Stimulated activated CD8-positive, alpha-beta memory T cell treated with anti-CD3 and anti-CD28 coated beads, Interleukin-15, amount 100 ng/mL, for 48 hours (primary cell): ENCODE measurements around the gene JAM2.
"Not testable (repeated sequence)": the region's sequence is repeated elsewhere in the genome, so short reads cannot be mapped to it uniquely, and the experiment has no call there.

Source experiments
- DNase-seq, 2 donors: peaks; one replicate each; pipeline ENCODE4 v3.0.0-alpha.2; 2020; ENCODE audit warnings: low read depth in 2 of 2

JAM2 gene, protein sequence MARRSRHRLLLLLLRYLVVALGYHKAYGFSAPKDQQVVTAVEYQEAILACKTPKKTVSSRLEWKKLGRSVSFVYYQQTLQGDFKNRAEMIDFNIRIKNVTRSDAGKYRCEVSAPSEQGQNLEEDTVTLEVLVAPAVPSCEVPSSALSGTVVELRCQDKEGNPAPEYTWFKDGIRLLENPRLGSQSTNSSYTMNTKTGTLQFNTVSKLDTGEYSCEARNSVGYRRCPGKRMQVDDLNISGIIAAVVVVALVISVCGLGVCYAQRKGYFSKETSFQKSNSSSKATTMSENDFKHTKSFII

DNA sequence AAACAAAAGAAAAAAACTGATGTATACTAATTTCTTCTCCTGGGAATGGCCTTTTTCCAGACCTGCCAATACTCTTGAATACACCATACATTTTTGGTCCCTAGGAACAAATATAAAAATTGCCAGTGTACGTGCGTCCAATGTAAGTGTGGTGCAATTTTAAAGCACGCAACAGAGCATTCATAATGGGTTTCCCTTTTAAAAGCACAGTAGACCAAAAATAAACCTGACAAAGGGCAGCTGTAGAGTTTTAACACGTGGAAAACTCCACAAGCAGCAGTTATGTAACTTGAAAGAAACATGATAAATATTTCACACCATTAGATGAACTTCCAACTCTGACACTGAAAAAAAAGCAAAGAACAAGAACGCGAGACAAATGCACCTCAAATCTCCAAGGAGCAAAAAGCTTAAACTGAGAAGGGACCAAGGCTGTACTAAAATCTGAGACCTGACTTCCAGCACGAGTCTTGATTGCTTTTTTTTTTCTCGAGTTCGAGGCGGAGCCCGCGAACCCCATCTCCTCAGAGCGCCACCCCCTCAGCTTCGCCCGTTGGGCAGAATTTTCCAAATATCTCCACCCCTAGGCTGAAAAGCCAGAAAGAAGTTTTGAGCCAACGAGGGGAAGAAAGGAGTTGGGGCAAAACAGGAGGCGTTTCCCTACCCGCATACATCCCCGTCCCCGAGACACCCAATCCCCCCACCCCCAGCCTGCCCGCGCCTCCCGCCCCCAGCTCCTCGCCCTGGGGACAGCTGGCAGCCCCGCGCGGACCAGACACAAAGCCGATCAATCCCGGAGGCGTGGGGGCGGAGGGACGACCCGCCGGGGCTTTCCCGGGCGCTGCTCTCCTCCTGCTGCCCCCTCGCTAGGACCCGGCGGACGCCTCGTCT lies at the start of gene JAM2:
JAM2 (plus strand) TSS at position 599 of the 891 bp plus-strand sequence. CDS start 564 bp downstream, outside the sequence.
- DNase-seq, result peak; percentile 22 to 23

DNA sequence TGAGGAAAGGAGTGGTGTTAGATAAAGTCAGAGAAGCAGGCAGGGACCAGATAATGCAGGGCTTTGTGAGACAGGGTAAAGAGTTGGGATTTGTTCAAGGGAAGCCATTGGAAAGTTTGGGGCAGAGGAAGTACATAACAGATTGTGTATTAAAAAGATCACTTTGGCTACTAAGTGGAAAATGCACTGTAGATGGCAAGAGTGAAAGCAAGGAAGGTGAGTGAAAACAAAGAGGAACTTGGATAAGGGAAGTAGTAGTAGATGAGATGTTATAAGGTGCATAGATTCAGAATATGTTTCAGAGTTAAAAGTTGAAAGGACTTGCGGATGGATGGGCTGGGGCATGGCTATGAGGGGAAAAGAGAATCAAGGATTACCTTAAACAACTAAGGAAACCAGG lies 49.2 kb upstream of the JAM2 start:
- DNase-seq, result no peak

DNA sequence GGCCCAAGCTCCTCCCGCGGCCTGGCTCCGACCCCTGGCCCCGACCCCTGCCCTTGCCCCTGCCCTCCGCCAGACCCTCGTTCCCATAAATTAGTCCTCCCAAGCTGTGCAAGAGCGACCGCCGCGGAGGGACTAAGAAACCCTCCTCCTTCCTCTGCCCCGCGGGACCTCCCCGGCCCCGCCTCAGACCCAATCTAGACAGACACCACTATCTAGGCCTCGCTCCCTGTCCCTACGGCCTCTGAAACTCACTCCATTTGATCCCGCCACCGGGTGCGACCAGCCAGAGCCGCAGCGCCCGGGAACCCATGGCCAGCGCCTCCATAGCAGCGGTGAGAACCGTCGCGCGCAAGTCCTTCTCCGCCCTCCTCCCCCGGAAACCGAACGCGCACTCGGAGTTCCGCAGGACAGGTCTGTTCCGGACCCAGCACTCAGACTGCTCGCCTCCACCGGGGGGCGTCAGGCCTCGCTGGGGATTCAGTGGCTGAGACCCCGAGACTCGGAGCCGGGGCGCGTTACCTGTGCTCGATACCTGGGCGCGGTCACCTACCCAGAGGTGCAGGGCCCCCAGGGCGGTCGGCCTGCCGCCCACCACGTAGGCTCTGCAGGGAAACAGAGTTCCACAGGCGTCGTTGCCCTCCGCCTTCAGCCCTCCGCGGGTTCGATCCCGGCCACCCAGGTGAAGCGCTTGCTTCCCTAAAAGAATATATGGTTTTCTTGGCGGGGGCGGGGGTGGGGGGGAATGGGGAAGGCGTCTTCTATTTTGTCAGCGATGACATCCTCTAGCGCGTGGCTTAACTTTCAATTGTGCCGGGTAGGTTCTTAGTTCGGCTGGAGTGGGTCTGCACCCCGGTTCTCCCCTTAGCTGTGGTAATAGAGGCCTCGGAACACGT lies 31.7 kb upstream of the JAM2 start, which contains the start of gene MRPL39:
MRPL39 (minus strand) TSS at position 331 of the 893 bp plus-strand sequence; CDS start at position 325, 6 bp downstream.
- DNase-seq, result peak; percentile 79 to 81

DNA sequence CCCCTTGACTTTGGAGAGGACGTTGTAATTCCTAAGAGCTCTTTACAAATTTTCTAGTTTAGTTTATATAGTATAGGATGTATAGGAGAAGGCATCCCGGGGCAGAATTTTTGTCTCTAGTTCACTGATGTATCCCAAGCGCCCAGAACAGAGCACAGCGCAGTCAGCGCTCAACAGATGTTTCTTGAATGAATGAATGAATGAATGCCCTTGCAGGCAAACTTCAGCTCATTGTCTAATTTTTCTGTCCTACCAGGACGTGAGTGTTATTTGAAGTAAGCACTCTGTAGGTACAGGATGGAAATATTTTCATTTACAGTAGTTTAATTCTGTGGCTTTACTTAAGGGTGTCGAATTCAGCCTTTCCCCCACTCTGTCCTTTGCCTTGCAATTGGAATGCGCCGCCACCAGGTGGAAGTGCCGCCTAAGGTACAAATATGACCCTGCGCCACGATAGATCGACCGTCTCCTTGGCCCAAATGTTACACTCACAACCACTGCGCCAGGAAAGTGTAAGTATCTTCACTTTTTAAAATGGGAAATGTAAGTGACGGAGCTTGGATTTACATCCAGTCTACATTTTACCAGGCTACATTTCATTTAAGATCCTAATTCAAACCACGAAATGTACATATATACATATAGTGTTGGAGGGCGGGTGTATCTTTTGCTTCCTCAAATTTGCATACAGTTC lies 30.9 kb upstream of the JAM2 start:
- DNase-seq, result peak; percentile 55 to 61

DNA sequence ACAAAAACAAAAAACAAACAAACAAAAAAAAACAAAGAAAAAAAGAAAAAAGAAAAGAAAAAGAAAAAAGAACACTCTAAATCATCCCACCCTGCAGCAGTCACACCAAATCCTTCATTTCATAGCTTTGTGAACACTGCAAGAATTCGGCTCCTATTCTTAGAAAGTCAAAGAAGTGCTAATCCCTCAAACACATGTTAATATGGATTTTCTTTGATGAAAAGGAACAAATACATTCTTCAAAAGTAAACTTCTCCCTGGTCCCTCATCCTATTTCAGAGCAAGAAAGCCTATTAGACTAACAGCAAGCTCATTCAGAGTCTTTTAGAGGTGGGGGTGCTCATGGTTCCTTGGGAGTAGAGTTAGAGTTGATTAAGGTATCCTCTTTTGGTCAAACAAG lies 24.6 kb upstream of the JAM2 start:
- DNase-seq, result no peak

DNA sequence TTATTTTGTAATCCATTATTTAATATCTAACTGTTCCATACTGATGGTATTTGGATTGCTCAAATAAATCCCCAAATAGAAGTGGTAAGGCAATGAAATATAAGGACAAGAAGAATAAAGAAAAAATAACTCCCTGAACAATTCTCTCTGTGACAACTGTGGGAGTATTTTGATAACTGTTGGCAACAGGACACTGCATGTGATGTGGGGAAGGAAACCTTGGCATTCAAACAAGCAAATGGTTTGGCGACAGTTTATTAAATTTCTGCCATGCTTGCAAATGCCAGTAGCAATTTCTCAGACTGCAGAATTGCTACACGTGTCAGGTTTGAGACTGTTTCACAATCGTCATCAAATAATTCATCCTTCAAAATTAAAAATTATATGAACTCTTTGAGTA lies 23.2 kb upstream of the JAM2 start:
- DNase-seq, result no peak

DNA sequence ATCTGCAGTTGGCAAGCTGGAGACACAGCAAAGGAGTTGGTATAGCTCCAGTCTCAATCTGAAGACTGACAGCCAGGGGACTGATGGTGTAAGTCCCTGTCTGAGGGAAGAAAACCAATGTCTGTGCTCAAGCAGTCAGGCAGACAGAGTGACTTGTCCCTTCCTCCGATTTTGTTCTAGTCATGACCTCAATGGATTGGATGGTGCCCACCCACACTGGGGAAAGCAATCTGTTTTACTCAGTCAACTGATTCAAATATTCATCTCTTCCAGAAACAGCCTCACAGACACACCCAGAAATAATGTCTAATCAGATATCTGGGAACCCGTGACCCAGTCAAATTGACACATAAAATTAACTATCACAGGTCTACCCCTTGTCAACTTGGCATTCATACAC lies 19.9 kb upstream of the JAM2 start:
- DNase-seq, result no peak

DNA sequence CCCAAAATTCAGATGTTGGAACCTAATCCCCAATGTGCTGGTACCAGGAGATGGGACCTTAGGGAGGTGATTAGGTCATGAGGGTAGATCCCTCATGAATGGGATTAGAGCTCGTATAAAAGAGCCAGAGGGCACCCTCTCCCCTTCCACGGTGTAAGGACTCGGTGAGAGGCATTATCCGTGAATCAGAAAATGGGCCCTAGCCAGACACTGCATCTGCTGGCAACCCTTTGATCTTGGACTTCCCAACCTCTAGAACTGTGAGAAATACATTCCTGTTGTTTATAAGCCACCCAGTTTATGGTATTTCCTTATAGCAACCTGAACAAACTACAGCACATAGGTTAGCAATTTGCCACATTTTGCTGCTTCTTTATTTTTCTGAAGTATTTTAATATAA lies 14.5 kb upstream of the JAM2 start:
- no peak for DNase-seq

DNA sequence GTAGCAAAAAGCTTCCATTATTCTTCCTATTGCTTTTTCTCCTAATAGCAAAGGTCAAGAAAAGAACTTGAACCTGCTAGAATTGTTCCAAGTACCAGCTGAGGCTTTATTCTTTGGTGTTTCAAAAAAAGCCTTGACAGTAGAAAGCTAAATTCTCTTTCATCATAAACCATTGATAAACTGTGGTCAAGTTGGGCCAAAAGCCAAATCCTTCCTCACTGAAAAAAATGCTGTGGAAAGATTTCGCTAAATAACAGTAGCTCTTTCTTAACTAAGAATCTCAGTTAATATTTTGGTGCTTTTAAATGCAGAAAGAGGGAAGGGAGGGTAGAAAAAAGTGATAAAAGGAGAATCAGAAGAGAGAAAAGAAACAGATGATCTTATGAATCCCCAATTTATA lies 14.0 kb upstream of the JAM2 start:
- DNase-seq, result no peak

DNA sequence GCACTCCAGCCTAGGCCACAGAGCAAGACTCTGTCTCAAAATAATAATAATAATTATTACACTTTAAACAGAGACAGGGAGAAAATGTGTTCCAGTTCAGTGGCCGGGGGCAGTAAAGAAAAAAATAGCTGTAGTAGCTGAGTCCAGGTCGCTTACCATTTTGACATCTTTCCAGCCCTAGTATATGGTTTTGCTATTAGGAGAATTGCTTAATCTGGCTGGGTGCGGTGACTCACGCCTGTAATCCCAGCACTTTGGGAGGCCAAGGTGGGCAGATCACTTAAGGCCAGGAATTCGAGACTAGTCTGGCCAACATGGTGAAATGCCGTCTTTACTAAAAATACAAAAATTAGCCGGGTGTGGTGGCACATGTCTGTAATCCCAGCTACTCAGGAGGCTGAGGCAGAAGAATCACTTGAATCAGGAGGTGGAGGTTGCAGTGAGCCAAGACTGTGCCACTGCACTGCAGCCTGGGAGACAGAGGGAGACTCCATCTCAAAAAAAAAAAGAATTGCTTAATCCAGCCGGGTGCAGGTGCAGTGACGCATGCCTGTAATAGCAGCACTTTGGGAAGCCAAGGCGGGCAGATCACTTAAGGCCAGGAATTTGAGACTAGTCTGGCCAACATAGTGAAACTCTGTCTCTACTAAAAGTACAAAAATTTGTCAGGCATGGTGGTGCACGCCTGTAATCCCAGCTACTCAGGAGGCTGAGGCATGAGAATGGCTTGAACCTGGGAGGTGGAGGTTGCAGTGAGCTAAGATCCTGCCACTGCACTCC lies 13.1 kb upstream of the JAM2 start:
- not testable (repeated sequence) for DNase-seq

DNA sequence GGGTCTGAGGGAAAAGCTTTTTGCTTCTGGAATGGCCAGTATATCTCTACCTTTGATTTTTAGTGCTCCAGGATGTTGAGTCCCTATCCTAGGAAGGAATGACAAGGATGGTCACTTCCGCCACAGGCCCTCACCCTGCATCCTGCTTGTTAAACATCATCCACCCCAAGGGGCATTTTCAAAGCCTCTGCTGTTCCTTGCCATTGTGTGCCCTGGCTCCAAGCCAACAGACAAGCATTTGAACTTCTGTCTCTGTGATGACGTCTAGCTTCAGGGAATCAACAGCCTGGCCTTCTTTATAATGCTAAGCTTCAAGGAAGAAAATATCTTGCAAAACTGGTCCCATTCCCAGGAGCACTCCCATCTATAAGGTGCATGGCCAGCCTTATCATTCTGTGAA lies 12.3 kb upstream of the JAM2 start:
- no peak for DNase-seq

DNA sequence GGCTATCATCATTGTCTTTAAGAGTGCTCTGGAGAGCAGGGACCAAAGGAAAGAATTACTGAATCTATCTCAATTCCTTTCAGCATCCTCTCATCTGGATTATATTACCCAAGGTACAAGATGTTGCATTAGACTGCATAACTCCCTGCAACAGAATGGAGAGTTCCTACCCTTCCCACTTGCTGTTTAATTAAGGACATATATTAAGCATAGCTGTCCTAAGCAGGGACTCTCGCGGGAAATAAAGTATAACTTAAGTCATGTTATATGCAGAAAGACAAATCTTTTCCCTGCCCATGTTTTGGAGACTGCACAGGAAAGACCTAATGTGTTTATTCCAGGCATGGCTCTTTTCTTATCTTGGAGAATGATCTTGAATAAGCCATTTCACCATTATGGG lies 6.8 kb upstream of the JAM2 start:
- no peak for DNase-seq

DNA sequence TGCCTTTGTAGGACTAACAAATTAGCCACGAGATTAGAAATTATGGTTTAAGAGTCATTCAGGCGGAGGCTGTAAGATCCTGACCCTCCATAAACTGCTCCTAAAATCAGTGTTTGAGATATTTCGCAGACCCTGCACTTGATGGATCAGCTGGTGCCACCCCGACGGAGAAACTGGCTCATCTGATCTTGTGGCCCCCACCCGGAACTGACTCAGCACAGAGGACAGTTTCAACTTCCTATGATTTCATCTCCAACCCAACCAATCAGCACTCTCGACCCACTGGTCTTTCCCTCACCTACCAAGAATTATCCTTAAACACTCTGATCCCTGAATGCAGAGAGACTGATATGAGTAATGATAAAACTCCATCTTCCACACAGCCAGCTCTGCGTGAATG lies 3.7 kb upstream of the JAM2 start:
- DNase-seq, result no peak

DNA sequence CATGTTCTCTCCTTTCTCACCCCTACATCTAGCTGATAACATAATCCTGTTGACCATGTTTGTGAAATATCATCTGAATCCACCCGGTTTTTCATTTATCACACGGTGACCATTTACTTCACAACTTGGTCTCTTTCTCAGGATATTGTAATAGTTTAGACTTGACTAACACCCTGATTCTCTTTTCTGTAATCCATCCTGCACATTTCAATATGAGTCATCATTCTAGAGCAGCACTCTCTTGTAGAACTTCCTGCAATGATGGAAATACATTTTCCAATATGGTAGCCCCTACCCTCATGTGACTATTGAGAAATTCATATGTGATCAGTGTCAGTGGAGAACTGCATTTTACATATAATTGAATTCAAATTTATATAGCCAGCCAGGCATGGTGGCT lies 2.3 kb upstream of the JAM2 start:
- no peak for DNase-seq

DNA sequence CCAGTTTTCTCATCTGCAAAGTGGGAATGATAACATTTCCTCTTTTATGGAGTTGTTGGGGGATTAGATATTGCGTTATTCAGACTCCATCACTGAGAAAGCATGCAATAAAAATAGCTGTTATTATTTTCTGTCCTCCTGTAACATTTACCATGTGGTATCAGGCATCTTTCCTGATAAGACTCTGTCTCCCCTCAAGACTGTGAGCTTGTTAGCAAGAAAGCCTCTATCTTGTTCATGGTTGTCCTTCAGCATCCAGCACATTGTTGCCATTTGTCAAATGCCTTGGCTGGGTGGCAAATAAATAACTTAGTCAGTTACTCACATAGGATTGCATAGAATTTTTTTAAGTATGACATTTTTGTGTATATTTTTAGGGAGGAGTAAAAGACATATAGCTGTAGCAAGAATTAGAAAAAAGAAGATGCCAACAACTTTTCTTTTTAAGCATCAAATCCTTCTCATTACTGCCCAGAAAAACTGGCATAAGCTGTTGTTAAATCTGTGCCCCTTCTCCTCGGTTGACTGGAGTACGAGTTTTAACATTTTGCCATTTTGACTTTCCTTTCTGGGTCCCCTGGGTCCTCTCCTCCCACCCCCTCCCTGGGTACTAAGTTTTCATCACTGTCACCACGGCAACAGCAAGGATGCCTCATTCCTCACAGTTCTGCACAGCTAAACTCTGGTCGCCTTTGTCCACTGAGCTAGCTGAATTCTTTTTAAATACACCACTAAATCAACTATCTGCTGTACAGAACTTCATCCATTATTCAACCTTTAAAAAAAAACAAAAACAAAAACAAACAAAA lies 1.0 kb upstream of the JAM2 start:
- no peak for DNase-seq

DNA sequence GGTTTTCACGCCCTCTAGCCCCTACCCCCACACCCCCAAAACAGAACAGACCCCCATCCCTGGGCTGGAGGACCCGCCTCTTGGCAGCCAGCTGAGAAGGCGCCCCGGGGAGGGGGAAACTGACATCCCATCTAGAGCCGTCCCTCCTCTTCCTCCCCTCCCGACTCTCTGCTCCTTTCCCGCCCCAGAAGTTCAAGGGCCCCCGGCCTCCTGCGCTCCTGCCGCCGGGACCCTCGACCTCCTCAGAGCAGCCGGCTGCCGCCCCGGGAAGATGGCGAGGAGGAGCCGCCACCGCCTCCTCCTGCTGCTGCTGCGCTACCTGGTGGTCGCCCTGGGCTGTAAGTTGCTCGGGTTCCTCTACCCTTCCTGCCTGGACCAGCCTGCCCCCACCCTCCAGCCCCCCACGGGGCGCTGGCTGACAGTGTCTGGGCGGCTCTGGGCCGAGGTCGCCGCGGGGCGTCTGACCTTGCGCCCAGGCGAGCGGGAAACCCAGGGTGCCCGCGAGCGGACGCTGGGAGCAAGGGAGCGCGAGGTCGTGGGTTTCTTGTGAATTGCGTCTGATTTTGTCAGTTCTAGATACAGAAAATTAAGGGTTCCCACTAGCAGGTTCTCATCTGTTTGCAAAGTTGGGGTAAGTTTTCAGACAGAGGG lies 618 bp downstream of the JAM2 start:
- DNase-seq, result peak; percentile 16 to 19

DNA sequence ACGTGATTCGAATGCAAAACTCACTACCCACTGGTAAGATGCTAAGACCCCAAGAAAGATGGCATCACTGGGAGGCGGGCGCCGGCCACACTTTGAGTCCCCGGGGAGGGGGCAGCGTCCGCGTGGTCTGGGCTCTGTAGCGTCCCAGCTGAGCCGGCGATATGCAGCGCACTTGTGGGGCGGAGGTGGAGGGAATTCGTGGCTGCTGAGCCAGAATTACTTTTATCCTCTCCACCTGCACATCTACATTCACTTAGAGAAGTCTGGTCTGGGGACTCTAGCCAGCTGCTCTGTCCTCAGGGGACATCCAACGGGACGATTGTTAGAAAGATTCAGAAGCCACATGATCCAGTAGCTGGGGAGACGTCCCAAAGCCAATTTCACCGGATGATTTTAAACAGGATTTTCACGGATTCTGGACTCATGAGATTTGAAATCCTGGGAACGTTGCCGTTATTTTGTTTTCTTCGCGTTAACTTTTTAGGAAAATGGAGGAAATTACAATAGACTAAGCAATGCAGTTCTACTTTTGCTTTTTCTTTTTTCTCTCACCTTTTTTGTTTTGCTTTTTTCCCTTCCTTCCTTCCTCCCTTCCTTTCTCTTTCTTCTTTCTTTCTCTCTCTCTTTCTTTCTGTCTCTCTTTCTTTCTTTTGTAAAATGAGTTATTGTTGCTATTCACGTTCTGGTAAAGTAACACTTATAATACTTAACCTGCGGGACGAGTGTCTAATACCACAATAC lies 1.3 kb downstream of the JAM2 start:
- no peak for DNase-seq

DNA sequence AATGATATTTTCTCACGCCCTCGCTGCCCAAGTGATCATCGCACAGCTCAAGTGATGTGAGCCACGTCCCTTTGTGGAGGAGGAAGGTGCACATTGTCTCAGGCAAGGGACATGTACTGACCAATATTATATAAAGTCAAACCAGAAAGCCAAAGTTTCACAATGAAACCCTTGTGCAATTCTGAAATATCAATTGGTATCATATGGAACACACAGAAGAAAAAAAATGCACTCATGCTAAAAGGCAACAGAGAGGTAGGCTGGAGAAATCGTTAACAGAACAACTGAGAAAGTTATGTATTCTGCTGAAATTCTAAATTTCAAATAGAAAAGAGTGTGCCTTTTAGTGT lies 1.9 kb downstream of the JAM2 start:
- no peak for DNase-seq

DNA sequence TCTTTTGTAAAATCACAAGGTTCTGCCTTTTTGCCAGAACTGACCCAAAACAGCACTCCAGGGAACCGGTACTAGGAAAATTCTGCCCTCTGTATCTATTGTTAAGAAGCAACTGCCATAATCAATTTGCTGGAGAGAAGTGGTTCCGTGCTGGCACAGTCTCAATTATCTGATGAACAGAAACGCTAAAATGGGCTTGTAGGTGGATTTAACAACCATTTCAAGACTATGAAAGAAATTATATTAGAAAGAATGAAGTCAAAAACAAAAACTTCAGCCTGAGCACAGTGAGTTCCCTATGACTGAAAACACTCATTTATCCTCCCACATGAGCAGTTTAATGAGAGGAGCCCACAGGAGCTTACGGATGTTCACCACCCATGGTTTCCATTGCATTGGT lies 4.4 kb downstream of the JAM2 start:
- no peak for DNase-seq
